GM21737 (cell line): Measurements from ENCODE around the gene BCL6.
"Not testable (repeated sequence)": the region's sequence is repeated elsewhere in the genome, so short reads cannot be mapped to it uniquely, and the experiment has no call there.

Experiments
- ATAC-seq: cut with Tn5 transposase; IDR thresholded peaks from one replicate; pipeline ENCODE4 v1.9.1; 2021; ENCODE audit warnings: mild to moderate bottlenecking, moderate library complexity; ENCODE audit not compliant: unreplicated experiment

Gene BCL6

GRCh38 chr3:187681756-187682155, 63.5 kb downstream of the BCL6 start:
- ATAC-seq, result not testable (repeated sequence)

- ATAC-seq, result no peak
Measured at GRCh38 chr3:187679638-187680396, 65.5 kb downstream of the BCL6 start.

- ATAC-seq, result no peak
Measured at GRCh38 chr3:187678726-187679268, 66.5 kb downstream of the BCL6 start.

GRCh38 chr3:187677604-187678003, 67.7 kb downstream of the BCL6 start:
- ATAC-seq, result no peak

- ATAC-seq, result no peak
Measured at GRCh38 chr3:187673012-187673411, 72.3 kb downstream of the BCL6 start.
